ENCODE results near the gene CAPZB.

CAPZB gene

DNA sequence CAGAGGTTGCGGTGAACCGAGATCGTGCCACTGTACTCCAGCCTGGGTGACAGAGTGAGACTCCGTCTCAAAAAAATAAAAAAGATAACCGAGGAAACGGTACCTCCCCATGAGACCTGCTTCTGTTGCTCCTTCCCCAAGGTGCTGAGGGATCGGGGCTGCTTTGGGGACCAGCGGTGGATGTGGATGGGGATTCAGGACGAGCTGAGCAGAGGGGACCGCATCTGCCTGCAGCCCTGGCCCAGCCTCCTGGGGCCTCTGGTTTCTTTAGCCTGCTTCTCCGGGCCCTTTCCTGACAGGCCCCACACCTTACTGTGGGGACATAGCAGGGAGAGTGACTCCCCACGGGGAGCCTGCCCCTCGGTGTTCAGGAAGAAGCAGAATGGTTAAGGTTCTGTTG is 156.2 kb downstream of the CAPZB start:
- no peak overlapping the region for H3K27ac ChIP-seq
- TF ChIP-seq, protein P1, sequence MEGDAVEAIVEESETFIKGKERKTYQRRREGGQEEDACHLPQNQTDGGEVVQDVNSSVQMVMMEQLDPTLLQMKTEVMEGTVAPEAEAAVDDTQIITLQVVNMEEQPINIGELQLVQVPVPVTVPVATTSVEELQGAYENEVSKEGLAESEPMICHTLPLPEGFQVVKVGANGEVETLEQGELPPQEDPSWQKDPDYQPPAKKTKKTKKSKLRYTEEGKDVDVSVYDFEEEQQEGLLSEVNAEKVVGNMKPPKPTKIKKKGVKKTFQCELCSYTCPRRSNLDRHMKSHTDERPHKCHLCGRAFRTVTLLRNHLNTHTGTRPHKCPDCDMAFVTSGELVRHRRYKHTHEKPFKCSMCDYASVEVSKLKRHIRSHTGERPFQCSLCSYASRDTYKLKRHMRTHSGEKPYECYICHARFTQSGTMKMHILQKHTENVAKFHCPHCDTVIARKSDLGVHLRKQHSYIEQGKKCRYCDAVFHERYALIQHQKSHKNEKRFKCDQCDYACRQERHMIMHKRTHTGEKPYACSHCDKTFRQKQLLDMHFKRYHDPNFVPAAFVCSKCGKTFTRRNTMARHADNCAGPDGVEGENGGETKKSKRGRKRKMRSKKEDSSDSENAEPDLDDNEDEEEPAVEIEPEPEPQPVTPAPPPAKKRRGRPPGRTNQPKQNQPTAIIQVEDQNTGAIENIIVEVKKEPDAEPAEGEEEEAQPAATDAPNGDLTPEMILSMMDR (IDR thresholded peaks at IDR 0.05; ENCODE audit: low read depth, low read length, missing control alignments) = no peak
- no peak overlapping the region for H3K4me3 ChIP-seq (ENCODE audit: low read depth, low read length)
- no peak for DNase-seq
- in situ Hi-C loops (cut with HindIII; ENCODE audit: low pct_ligation_motif_present, low sequenced_read_pairs) = no loop called here
- no peaks in the 10 kb centered on the region for H3K27me3 ChIP-seq (replicated peaks)
- H3K36me3 ChIP-seq (replicated peaks) = peaks cover 30% of the 10 kb centered on the region

DNA sequence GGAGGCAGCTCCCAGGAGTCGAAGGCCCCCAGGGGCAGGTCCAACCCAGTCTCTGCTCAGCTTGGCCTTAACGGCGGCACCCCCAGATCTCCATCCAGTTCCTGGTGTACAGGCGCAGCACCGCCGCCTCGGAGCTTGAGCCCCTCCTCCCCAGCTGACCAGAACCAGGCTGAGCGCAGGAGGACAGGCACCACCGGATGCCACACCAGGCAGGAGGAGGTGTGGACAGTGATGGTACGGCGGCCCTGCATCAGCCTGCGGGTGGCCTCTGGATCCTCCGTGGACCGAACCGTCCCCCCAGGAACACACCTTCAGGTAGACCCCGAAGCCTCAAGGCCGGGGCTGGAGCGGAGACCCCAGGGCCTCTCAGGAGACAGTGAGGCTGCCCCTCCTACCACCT is 156.9 kb downstream of the CAPZB start:
- Histone ChIP-seq H3K4me3 (ENCODE audit: low read depth, low read length) (no peak overlapping the region), H3K27me3 (replicated peaks) (no peaks in the 10 kb centered on the region), H3K36me3 (replicated peaks) (peaks cover 34% of the 10 kb centered on the region), H3K27ac (no peak overlapping the region)
- TF ChIP-seq, protein P1 (IDR thresholded peaks at IDR 0.05; ENCODE audit: low read depth, low read length, missing control alignments) = no peak
- DNase-seq = no peak
- in situ Hi-C loops (cut with HindIII; ENCODE audit: low pct_ligation_motif_present, low sequenced_read_pairs) = no loop called here

DNA sequence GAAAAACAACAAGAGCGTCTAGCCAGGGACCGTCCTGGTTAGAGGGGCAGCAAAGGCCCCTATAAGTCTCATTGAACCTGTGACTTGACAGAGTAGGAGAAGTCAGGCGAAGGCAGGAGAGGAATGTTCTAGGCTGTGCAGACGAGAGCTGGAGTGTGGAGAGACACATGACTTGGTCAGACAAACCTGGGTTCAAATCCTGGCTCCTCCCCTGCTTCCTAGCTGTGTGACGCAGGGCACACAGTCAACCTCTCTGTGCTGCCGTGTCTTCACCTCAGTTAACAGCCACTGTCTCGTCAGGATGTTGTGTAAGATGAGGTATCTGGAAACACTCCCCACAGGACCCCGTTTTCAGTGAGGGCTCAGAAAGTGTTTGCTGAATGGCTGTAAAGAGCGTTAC is 157.6 kb downstream of the CAPZB start:
- TF ChIP-seq, protein P1 (IDR thresholded peaks at IDR 0.05; ENCODE audit: low read depth, low read length, missing control alignments) = no peak

DNA sequence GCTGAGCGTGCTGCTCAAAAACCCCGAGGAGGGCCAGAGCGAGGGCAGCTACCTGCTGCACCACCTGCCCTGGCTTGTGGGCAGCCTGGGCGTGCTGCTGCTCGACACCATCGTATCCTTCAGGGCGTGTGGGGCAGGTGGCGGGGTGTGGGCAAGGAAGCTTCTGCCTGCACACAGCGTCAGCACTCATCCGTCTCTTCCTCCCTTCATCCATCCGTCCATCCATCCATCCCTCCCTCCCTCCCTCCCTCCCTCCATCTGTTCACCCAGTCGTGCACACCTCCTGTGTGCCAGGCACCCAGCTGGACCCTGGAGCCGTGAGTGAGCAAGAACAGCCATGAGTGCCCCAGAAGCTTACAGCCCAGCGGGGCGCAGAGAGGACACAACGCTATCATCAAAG is 158.0 kb downstream of the CAPZB start:
- TF ChIP-seq, protein P1 (IDR thresholded peaks at IDR 0.05; ENCODE audit: low read depth, low read length, missing control alignments) = no peak
- no peaks in the 10 kb centered on the region for H3K27me3 ChIP-seq (replicated peaks)
- in situ Hi-C loops (cut with HindIII; ENCODE audit: low pct_ligation_motif_present, low sequenced_read_pairs) = no loop called here
- no peak for DNase-seq
- peaks cover 36% of the 10 kb centered on the region for H3K36me3 ChIP-seq (replicated peaks)
- no peak overlapping the region for H3K4me3 ChIP-seq (ENCODE audit: low read depth, low read length)
- H3K27ac ChIP-seq = no peak overlapping the region

More for the DNA sequence above, 157.6 kb downstream of the CAPZB start:
- DNase-seq = no peak
- H3K4me3 ChIP-seq (ENCODE audit: low read depth, low read length) = no peak overlapping the region
- H3K27me3 ChIP-seq (replicated peaks) = no peaks in the 10 kb centered on the region
- H3K27ac ChIP-seq = no peak overlapping the region
- in situ Hi-C loops (cut with HindIII; ENCODE audit: low pct_ligation_motif_present, low sequenced_read_pairs) = no loop called here
- H3K36me3 ChIP-seq (replicated peaks) = peaks cover 36% of the 10 kb centered on the region

DNA sequence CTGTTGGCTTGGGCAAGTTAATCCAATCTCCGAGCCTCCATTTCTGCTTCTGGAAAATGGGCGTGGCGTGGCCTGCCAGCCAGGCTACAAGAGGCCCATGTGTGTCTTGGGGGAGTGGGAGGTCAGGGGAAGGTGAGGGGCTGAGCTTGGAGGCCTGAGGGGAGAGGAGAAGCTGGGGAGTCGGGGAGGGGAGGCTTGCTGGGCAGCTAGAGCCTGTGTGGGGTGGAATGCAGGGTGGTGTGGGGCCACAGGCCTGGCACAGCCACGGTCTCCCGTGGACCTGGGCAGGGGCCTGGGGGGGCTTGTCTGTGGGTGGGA is 158.6 kb downstream of the CAPZB start:
- H3K27me3 ChIP-seq (replicated peaks) = no peaks in the 10 kb centered on the region
- in situ Hi-C loops (cut with HindIII; ENCODE audit: low pct_ligation_motif_present, low sequenced_read_pairs) = no loop called here
- peaks cover 36% of the 10 kb centered on the region for H3K36me3 ChIP-seq (replicated peaks)
- no peak overlapping the region for H3K27ac ChIP-seq
- TF ChIP-seq, protein P1 (IDR thresholded peaks at IDR 0.05; ENCODE audit: low read depth, low read length, missing control alignments) = no peak
- no peak for DNase-seq
- H3K4me3 ChIP-seq (ENCODE audit: low read depth, low read length) = no peak overlapping the region

DNA sequence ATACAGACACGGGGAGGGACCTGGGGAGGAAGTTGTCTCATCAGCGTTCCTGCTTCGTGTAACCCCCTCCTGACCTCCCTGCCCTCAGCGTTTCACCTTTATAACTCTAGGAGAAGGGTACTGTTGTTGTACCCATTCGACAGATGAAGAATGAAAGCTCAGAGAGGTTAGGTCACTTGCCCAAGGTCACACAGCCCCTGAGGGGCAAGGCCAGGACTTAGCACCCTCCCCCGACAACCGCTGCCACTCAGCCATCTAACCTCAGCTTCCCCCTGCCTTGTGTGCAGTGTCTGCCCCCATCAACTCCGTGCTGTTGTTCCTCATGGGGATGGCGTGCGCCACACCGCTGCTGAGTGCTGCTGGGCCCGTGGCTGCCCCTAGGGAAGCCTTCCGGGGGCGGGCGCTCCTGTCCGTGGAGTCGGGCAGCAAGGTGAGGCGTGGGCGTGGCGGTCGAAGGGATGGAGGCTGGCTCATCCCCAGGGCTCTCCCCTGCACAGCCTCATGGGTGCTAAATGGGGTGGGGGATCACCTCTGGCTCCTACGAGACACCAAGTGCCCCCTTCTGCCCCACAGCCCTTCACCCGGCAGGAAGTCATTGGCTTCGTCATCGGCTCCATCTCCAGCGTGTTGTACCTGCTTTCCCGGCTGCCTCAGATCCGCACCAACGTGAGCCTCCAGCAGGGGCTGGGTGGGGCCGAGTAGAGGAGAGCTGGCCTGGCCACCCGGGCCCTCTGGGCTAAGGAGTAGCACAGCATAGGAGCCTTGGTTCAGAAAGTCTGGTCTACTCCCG is 159.2 kb downstream of the CAPZB start:
- no peak for DNase-seq
- no peak overlapping the region for H3K27ac ChIP-seq
- in situ Hi-C loops (cut with HindIII; ENCODE audit: low pct_ligation_motif_present, low sequenced_read_pairs) = no loop called here
- peaks cover 36% of the 10 kb centered on the region for H3K36me3 ChIP-seq (replicated peaks)
- no peaks in the 10 kb centered on the region for H3K27me3 ChIP-seq (replicated peaks)
- H3K4me3 ChIP-seq (ENCODE audit: low read depth, low read length) = no peak overlapping the region
- TF ChIP-seq, protein P1 (IDR thresholded peaks at IDR 0.05; ENCODE audit: low read depth, low read length, missing control alignments) = peak; percentile 11

Measured in brain microvascular endothelial cell (primary cell).